CD14-positive monocyte (primary cell): ENCODE results near the gene CRTC3. TPM values are rescaled to one million over a fixed set of nuclear protein-coding genes. Genes with fewer than 3 reads are reported as not detected.

ENCODE experiments used
- DNase-seq, 3 donors: peaks; one replicate each; pipeline ENCODE4 v3.0.0-alpha.2; 2011 to 2022
- H2AFZ ChIP-seq: 2 replicates; pipeline ENCODE4 v1.6.0; 2012; ENCODE audit warnings: mild to moderate bottlenecking, low read depth, low read length, inconsistent platforms; ENCODE audit not compliant: insufficient read depth, poor library complexity, severe bottlenecking
- H3K27ac ChIP-seq, 2 donors: 1 replicate in 1 of 2; 2 replicates in 1 of 2; pipeline ENCODE4 v1.5.1; 2012 to 2013; ENCODE audit warnings: low read length in 2 of 2, control low read depth in 1 of 2, inconsistent platforms in 1 of 2, low read depth in 1 of 2, mild to moderate bottlenecking in 1 of 2
- H3K27me3 ChIP-seq, 2 donors: one replicate each; pipeline versions ENCODE4 v1.6.0 to v1.6.1; 2011 to 2013; ENCODE audit warnings: low read length in 2 of 2; ENCODE audit not compliant: control insufficient read depth in 2 of 2, insufficient read depth in 2 of 2
- H3K36me3 ChIP-seq, 2 donors: replicated peaks in 1 of 2; 1 replicate in 1 of 2; 2 replicates in 1 of 2; pipeline versions ENCODE4 v1.5.1 to v1.6.1; 2012 to 2013; ENCODE audit warnings: low read length in 2 of 2, control low read depth in 1 of 2, inconsistent platforms in 1 of 2, mild to moderate bottlenecking in 1 of 2; ENCODE audit not compliant: insufficient read depth in 2 of 2, control insufficient read depth in 1 of 2
- H3K4me1 ChIP-seq, 2 donors: 1 replicate in 1 of 2; 2 replicates in 1 of 2; pipeline versions ENCODE4 v1.5.1 to v1.6.1; 2012 to 2013; ENCODE audit warnings: low read length in 2 of 2, control low read depth in 1 of 2, inconsistent platforms in 1 of 2, mild to moderate bottlenecking in 1 of 2, moderate library complexity in 1 of 2; ENCODE audit not compliant: insufficient read depth in 2 of 2, control insufficient read depth in 1 of 2
- H3K4me2 ChIP-seq: replicated peaks from 2 replicates; pipeline ENCODE3; 2012; ENCODE audit warnings: low read length, moderate library complexity, mild to moderate bottlenecking; ENCODE audit not compliant: poor library complexity, severe bottlenecking; ENCODE audit errors: extremely low read depth
- H3K4me3 ChIP-seq, 3 experiments: fragments of 200-600 bp in 1 of 3; sonication (generic) in 1 of 3; replicated peaks in 1 of 3; 1 replicate in 2 of 3; 2 replicates in 1 of 3; pipeline ENCODE4 v1.5.1; 2011 to 2013; ENCODE audit warnings: low read length in 3 of 3, mild to moderate bottlenecking in 3 of 3, control low read depth in 2 of 3, low read depth in 2 of 3, inconsistent platforms in 1 of 3, moderate library complexity in 1 of 3
- H3K79me2 ChIP-seq: 2 replicates; pipeline ENCODE4 v1.6.0; 2012; ENCODE audit warnings: mild to moderate bottlenecking, control low read depth, inconsistent platforms, low read length, moderate library complexity; ENCODE audit not compliant: insufficient read depth
- H3K9ac ChIP-seq: 2 replicates; pipeline ENCODE4 v1.6.0; 2017; ENCODE audit warnings: low read length, mild to moderate bottlenecking; ENCODE audit not compliant: insufficient read depth, poor library complexity, severe bottlenecking
- H3K9me3 ChIP-seq, 2 donors: replicated peaks in 1 of 2; 1 replicate in 1 of 2; 2 replicates in 1 of 2; pipeline versions ENCODE4 v1.5.1 to v1.6.1; 2012 to 2013; ENCODE audit warnings: low read length in 2 of 2, control low read depth in 1 of 2; ENCODE audit not compliant: control insufficient read depth in 1 of 2, insufficient read depth in 1 of 2
- H4K20me1 ChIP-seq: 2 replicates; pipeline ENCODE4 v1.6.0; 2012; ENCODE audit warnings: mild to moderate bottlenecking, low read length, control low read depth, moderate library complexity; ENCODE audit not compliant: insufficient read depth
- H3K27ac Mint-ChIP-seq, 7 donors: one replicate each; pipeline ENCODE4 v1.8.0; 2020; ENCODE audit warnings: mild to moderate bottlenecking in 7 of 7, mixed read lengths in 7 of 7, moderate library complexity in 6 of 7, inconsistent platforms in 2 of 7
- H3K27me3 Mint-ChIP-seq, 3 donors: one replicate each; pipeline ENCODE4 v1.8.0; 2021 to 2022; ENCODE audit warnings: low read depth in 3 of 3, mild to moderate bottlenecking in 3 of 3, mixed read lengths in 3 of 3, moderate library complexity in 3 of 3, inconsistent platforms in 1 of 3
- H3K36me3 Mint-ChIP-seq, 2 donors: one replicate each; pipeline ENCODE4 v1.8.0; 2020; ENCODE audit warnings: mixed read lengths in 2 of 2, inconsistent platforms in 1 of 2, mild to moderate bottlenecking in 1 of 2
- H3K4me1 Mint-ChIP-seq: one replicate; pipeline ENCODE4 v1.8.0; 2020; ENCODE audit warnings: mild to moderate bottlenecking, mixed read lengths
- H3K4me3 Mint-ChIP-seq, 2 donors: one replicate each; pipeline ENCODE4 v1.8.0; 2020; ENCODE audit warnings: mild to moderate bottlenecking in 2 of 2, mixed read lengths in 2 of 2, moderate library complexity in 1 of 2
- H3K9me3 Mint-ChIP-seq, 7 donors: one replicate each; pipeline ENCODE4 v1.8.0; 2020 to 2022; ENCODE audit warnings: mixed read lengths in 7 of 7, mild to moderate bottlenecking in 6 of 7, moderate library complexity in 6 of 7, inconsistent platforms in 2 of 7
- WGBS: methylation state at CpG from one replicate; pipeline ENCODE4 v1.1.5; 2013; ENCODE audit warnings: missing lambda C conversion rate; ENCODE audit not compliant: insufficient coverage; 5-methylcytosine and 5-hydroxymethylcytosine counted together
- intact Hi-C, 2 donors: fragments of 100-400 bp; cut with micrococcal nuclease; formaldehyde crosslinking; loops; one replicate each; pipeline versions ENCODE4 v1.15.0 to v1.15.1; 2023
- polyA plus RNA-seq, 3 donors: library from polyadenylated mRNA; depleted of rRNA in 1 of 3; unstranded in 2 of 3; stranded (reverse) in 1 of 3; fragments of 300-500 nt in 2 of 3; fragments of >200 nt in 1 of 3; fragmentation: Illumina TruSeq in 2 of 3; gene quantifications; 1 replicate in 2 of 3; 2 replicates in 1 of 3; pipeline ENCODE4 v1.2.3, GENCODE V29; 2012 to 2021
- TF ChIP-seq, protein P1 (sequence below): fragments of 200-600 bp; IDR thresholded peaks from one replicate; pipeline ENCODE4 v1.8.0; 2022; ENCODE audit warnings: antibody characterized with exemption, mild to moderate bottlenecking

The CRTC3 gene
- polyA plus RNA-seq, 3 donors: 6.0 to 25.4 (median 12.2) TPM

DNA sequence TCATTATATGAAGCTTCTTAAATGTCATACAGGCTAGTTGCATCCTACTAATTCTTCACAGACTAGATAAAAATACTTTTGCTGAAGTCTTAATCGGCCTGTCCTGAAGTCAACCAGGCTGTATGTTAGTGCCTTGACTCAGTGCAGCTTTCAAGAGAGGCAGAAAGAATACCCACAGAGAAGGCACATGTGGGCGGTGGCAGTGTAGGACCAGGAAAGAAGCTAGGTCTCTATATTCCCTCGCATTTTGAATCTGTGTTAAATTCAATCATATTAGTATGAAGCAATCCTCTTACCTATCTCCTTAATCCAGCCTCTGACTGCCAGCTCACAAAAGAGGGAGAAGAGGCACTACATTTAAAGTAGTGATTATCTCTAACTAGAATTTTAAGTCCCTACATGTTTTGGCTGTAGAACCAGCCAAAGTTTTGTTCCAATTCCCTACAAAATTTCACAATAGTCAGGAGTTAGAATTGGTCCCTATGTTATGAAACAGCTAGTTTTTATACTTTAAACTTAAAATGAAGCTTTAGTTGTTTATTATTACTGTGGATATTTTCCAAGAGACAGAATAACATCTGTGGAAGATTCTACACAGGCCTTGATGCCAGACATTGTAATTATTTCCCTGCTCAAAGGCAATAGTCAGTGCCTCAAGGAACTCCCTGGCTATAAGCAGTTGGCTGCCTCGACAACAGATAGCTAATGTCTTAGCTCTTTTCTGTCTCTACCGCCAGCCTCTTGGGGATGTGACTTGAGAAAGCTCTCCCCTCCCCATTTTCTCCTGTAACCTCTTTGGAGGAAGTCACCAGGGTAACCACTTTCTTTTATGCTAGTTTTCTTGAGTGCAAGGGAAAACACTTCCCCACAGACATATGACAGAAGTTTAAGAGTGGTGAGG is 31.9 kb downstream of the CRTC3 start:
- Histone ChIP-seq H3K4me3 (peak overlapping the region in 1 of 3 experiments; percentile 45), H3K4me1 (peaks cover 71 to 75% of the 10 kb centered on the region in 2 donors), H3K36me3 (peaks cover 0 to 8% of the 10 kb centered on the region in 2 donors), H3K27ac (peak overlapping the region in 1 of 2 donors; percentile 54), H3K79me2 (peaks cover 45% of the 10 kb centered on the region), H3K4me2 (peak overlapping the region; percentile 45), H4K20me1 (peaks cover 7% of the 10 kb centered on the region), H3K27me3 (no peaks in the 10 kb centered on the region), H2AFZ (no peak overlapping the region), H3K9me3 (no peaks in the 10 kb centered on the region), H3K9ac (no peak overlapping the region)
- intact Hi-C loops: loop anchor here in 1 of 2 donors (5.0 to 10.0 kb wide), 2 partner anchors 36 to 303 kb away; partner anchors contain the start of gene FURIN
- TF ChIP-seq, protein P1, sequence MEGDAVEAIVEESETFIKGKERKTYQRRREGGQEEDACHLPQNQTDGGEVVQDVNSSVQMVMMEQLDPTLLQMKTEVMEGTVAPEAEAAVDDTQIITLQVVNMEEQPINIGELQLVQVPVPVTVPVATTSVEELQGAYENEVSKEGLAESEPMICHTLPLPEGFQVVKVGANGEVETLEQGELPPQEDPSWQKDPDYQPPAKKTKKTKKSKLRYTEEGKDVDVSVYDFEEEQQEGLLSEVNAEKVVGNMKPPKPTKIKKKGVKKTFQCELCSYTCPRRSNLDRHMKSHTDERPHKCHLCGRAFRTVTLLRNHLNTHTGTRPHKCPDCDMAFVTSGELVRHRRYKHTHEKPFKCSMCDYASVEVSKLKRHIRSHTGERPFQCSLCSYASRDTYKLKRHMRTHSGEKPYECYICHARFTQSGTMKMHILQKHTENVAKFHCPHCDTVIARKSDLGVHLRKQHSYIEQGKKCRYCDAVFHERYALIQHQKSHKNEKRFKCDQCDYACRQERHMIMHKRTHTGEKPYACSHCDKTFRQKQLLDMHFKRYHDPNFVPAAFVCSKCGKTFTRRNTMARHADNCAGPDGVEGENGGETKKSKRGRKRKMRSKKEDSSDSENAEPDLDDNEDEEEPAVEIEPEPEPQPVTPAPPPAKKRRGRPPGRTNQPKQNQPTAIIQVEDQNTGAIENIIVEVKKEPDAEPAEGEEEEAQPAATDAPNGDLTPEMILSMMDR: no peak
- peak in 2 of 3 donors; percentile 51 to 63 for DNase-seq
- H3K27ac Mint-ChIP-seq: peak overlapping the region; percentile 86 to 99 (median 89)
- peaks cover 0 to 2% (median 0%) of the 10 kb centered on the region in 7 donors for H3K9me3 Mint-ChIP-seq
- WGBS: 100% methylated on average over 1 of the region's 5 CpGs
- peaks cover 22 to 25% of the 10 kb centered on the region in 2 donors for H3K36me3 Mint-ChIP-seq
- H3K4me1 Mint-ChIP-seq: peaks cover 79% of the 10 kb centered on the region
- peak overlapping the region in 1 of 2 donors; percentile 51 for H3K4me3 Mint-ChIP-seq
- H3K27me3 Mint-ChIP-seq: peaks cover 0 to 3% (median 0%) of the 10 kb centered on the region in 3 donors

DNA sequence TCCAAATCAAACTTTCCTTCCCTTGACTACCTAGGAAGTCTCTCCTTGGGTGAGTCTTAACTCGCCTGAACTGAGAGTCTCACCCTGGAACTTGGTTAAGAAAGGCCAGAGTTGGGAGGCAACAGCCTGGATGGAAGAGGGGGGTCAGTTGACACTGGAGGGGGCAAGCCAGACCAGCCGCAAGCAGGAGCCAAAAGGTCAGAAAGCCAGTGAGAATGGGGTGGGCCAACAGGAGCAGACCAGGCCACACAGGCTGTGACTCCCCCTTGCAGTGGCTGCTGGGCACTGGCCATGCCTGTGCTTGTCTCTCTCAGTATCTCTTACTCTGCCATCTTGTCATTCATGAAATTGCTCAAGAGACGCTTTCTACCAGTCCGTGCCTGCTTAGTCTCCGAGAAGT is 32.9 kb downstream of the CRTC3 start:
- Histone ChIP-seq H3K9ac (no peak overlapping the region), H3K27me3 (no peaks in the 10 kb centered on the region), H3K36me3 (peaks cover 0 to 8% of the 10 kb centered on the region in 2 donors), H3K79me2 (peaks cover 38% of the 10 kb centered on the region), H4K20me1 (peaks cover 1% of the 10 kb centered on the region), H3K4me1 (peaks cover 79 to 81% of the 10 kb centered on the region in 2 donors), H3K27ac (peak overlapping the region; percentile 51 to 54), H3K4me2 (peak overlapping the region; percentile 29), H2AFZ (no peak overlapping the region), H3K9me3 (no peaks in the 10 kb centered on the region), H3K4me3 (peak overlapping the region in 1 of 3 experiments; percentile 45)
- no peak for DNase-seq
- Mint-ChIP-seq H3K36me3 (peaks cover 20 to 23% of the 10 kb centered on the region in 2 donors), H3K4me1 (peaks cover 79% of the 10 kb centered on the region), H3K27ac (peak overlapping the region; percentile 86 to 99 (median 89)), H3K9me3 (peaks cover 0 to 2% (median 0%) of the 10 kb centered on the region in 7 donors), H3K4me3 (peak overlapping the region in 1 of 2 donors; percentile 51), H3K27me3 (peaks cover 0 to 4% (median 0%) of the 10 kb centered on the region in 3 donors)
- TF ChIP-seq, protein P1: no peak
- WGBS: 100% methylated on average over 1 of the region's 5 CpGs
- intact Hi-C loops: loop anchor here in 1 of 2 donors (5.0 to 10.0 kb wide), 2 partner anchors 35 to 302 kb away; partner anchors contain the start of gene FURIN
